CD14-positive monocyte (primary cell): Measurements from ENCODE around the gene NAALADL1. TPM values are rescaled to one million over a fixed set of nuclear protein-coding genes. Genes with fewer than 3 reads are reported as not detected.

Experiments used
- DNase-seq, 3 donors: peaks; one replicate each; pipeline ENCODE4 v3.0.0-alpha.2; 2011 to 2022
- H2AFZ ChIP-seq: 2 replicates; pipeline ENCODE4 v1.6.0; 2012; ENCODE audit warnings: mild to moderate bottlenecking, low read depth, low read length, inconsistent platforms; ENCODE audit not compliant: insufficient read depth, poor library complexity, severe bottlenecking
- H3K27ac ChIP-seq, 2 donors: 1 replicate in 1 of 2; 2 replicates in 1 of 2; pipeline ENCODE4 v1.5.1; 2012 to 2013; ENCODE audit warnings: low read length in 2 of 2, control low read depth in 1 of 2, inconsistent platforms in 1 of 2, low read depth in 1 of 2, mild to moderate bottlenecking in 1 of 2
- H3K27me3 ChIP-seq, 2 donors: one replicate each; pipeline versions ENCODE4 v1.6.0 to v1.6.1; 2011 to 2013; ENCODE audit warnings: low read length in 2 of 2; ENCODE audit not compliant: control insufficient read depth in 2 of 2, insufficient read depth in 2 of 2
- H3K36me3 ChIP-seq, 2 donors: replicated peaks in 1 of 2; 1 replicate in 1 of 2; 2 replicates in 1 of 2; pipeline versions ENCODE4 v1.5.1 to v1.6.1; 2012 to 2013; ENCODE audit warnings: low read length in 2 of 2, control low read depth in 1 of 2, inconsistent platforms in 1 of 2, mild to moderate bottlenecking in 1 of 2; ENCODE audit not compliant: insufficient read depth in 2 of 2, control insufficient read depth in 1 of 2
- H3K4me1 ChIP-seq, 2 donors: 1 replicate in 1 of 2; 2 replicates in 1 of 2; pipeline versions ENCODE4 v1.5.1 to v1.6.1; 2012 to 2013; ENCODE audit warnings: low read length in 2 of 2, control low read depth in 1 of 2, inconsistent platforms in 1 of 2, mild to moderate bottlenecking in 1 of 2, moderate library complexity in 1 of 2; ENCODE audit not compliant: insufficient read depth in 2 of 2, control insufficient read depth in 1 of 2
- H3K4me2 ChIP-seq: replicated peaks from 2 replicates; pipeline ENCODE3; 2012; ENCODE audit warnings: low read length, moderate library complexity, mild to moderate bottlenecking; ENCODE audit not compliant: poor library complexity, severe bottlenecking; ENCODE audit errors: extremely low read depth
- H3K4me3 ChIP-seq, 3 experiments: fragments of 200-600 bp in 1 of 3; sonication (generic) in 1 of 3; replicated peaks in 1 of 3; 1 replicate in 2 of 3; 2 replicates in 1 of 3; pipeline ENCODE4 v1.5.1; 2011 to 2013; ENCODE audit warnings: low read length in 3 of 3, mild to moderate bottlenecking in 3 of 3, control low read depth in 2 of 3, low read depth in 2 of 3, inconsistent platforms in 1 of 3, moderate library complexity in 1 of 3
- H3K79me2 ChIP-seq: 2 replicates; pipeline ENCODE4 v1.6.0; 2012; ENCODE audit warnings: mild to moderate bottlenecking, control low read depth, inconsistent platforms, low read length, moderate library complexity; ENCODE audit not compliant: insufficient read depth
- H3K9ac ChIP-seq: 2 replicates; pipeline ENCODE4 v1.6.0; 2017; ENCODE audit warnings: low read length, mild to moderate bottlenecking; ENCODE audit not compliant: insufficient read depth, poor library complexity, severe bottlenecking
- H3K9me3 ChIP-seq, 2 donors: replicated peaks in 1 of 2; 1 replicate in 1 of 2; 2 replicates in 1 of 2; pipeline versions ENCODE4 v1.5.1 to v1.6.1; 2012 to 2013; ENCODE audit warnings: low read length in 2 of 2, control low read depth in 1 of 2; ENCODE audit not compliant: control insufficient read depth in 1 of 2, insufficient read depth in 1 of 2
- H4K20me1 ChIP-seq: 2 replicates; pipeline ENCODE4 v1.6.0; 2012; ENCODE audit warnings: mild to moderate bottlenecking, low read length, control low read depth, moderate library complexity; ENCODE audit not compliant: insufficient read depth
- H3K27ac Mint-ChIP-seq, 7 donors: one replicate each; pipeline ENCODE4 v1.8.0; 2020; ENCODE audit warnings: mild to moderate bottlenecking in 7 of 7, mixed read lengths in 7 of 7, moderate library complexity in 6 of 7, inconsistent platforms in 2 of 7
- H3K27me3 Mint-ChIP-seq, 3 donors: one replicate each; pipeline ENCODE4 v1.8.0; 2021 to 2022; ENCODE audit warnings: low read depth in 3 of 3, mild to moderate bottlenecking in 3 of 3, mixed read lengths in 3 of 3, moderate library complexity in 3 of 3, inconsistent platforms in 1 of 3
- H3K36me3 Mint-ChIP-seq, 2 donors: one replicate each; pipeline ENCODE4 v1.8.0; 2020; ENCODE audit warnings: mixed read lengths in 2 of 2, inconsistent platforms in 1 of 2, mild to moderate bottlenecking in 1 of 2
- H3K4me1 Mint-ChIP-seq: one replicate; pipeline ENCODE4 v1.8.0; 2020; ENCODE audit warnings: mild to moderate bottlenecking, mixed read lengths
- H3K4me3 Mint-ChIP-seq, 2 donors: one replicate each; pipeline ENCODE4 v1.8.0; 2020; ENCODE audit warnings: mild to moderate bottlenecking in 2 of 2, mixed read lengths in 2 of 2, moderate library complexity in 1 of 2
- H3K9me3 Mint-ChIP-seq, 7 donors: one replicate each; pipeline ENCODE4 v1.8.0; 2020 to 2022; ENCODE audit warnings: mixed read lengths in 7 of 7, mild to moderate bottlenecking in 6 of 7, moderate library complexity in 6 of 7, inconsistent platforms in 2 of 7
- CTCF ChIP-seq: fragments of 200-600 bp; IDR thresholded peaks from one replicate; pipeline ENCODE4 v1.8.0; 2022; ENCODE audit warnings: antibody characterized with exemption, mild to moderate bottlenecking
- WGBS: methylation state at CpG from one replicate; pipeline ENCODE4 v1.1.5; 2013; ENCODE audit warnings: missing lambda C conversion rate; ENCODE audit not compliant: insufficient coverage; 5-methylcytosine and 5-hydroxymethylcytosine counted together
- intact Hi-C, 2 donors: fragments of 100-400 bp; cut with micrococcal nuclease; formaldehyde crosslinking; loops; one replicate each; pipeline versions ENCODE4 v1.15.0 to v1.15.1; 2023
- polyA plus RNA-seq, 3 donors: library from polyadenylated mRNA; depleted of rRNA in 1 of 3; unstranded in 2 of 3; stranded (reverse) in 1 of 3; fragments of 300-500 nt in 2 of 3; fragments of >200 nt in 1 of 3; fragmentation: Illumina TruSeq in 2 of 3; gene quantifications; 1 replicate in 2 of 3; 2 replicates in 1 of 3; pipeline ENCODE4 v1.2.3, GENCODE V29; 2012 to 2021

Gene NAALADL1
- polyA plus RNA-seq, 3 donors = 11.1 to 20.1 (median 20.1) TPM

- Histone ChIP-seq H3K36me3 (no peaks in the 10 kb centered on the region), H3K9ac (no peak overlapping the region), H2AFZ (no peak overlapping the region), H3K4me1 (peaks cover 14 to 16% of the 10 kb centered on the region in 2 donors), H3K9me3 (no peaks in the 10 kb centered on the region), H4K20me1 (no peaks in the 10 kb centered on the region), H3K79me2 (no peaks in the 10 kb centered on the region), H3K4me3 (no peak overlapping the region), H3K27me3 (no peaks in the 10 kb centered on the region), H3K4me2 (no peak overlapping the region), H3K27ac (no peak overlapping the region)
- H3K4me3 Mint-ChIP-seq = no peak overlapping the region
- intact Hi-C loops = no loop called here
- no peak for TF ChIP-seq CTCF
- H3K27me3 Mint-ChIP-seq = peaks cover 3 to 5% (median 4%) of the 10 kb centered on the region in 3 donors
- no peak for DNase-seq
- no peaks in the 10 kb centered on the region for H3K9me3 Mint-ChIP-seq
- WGBS = no CpG with 5 or more reads among the region's 1 CpG
- peaks cover 4 to 9% of the 10 kb centered on the region in 2 donors for H3K36me3 Mint-ChIP-seq
- H3K4me1 Mint-ChIP-seq = peaks cover 29% of the 10 kb centered on the region
- H3K27ac Mint-ChIP-seq = no peak overlapping the region
Measured at GRCh38 chr11:64998141-64998540, 60.2 kb downstream of the NAALADL1 start.

GRCh38 chr11:64996710-64997380, 61.5 kb downstream of the NAALADL1 start, which contains the start of gene BATF2:
Gene BATF2, minus strand, starts transcription at chr11:64996971. Its CDS starts 57 bp downstream, at chr11:64996914.
- H3K36me3 ChIP-seq = no peaks in the 10 kb centered on the region
- Mint-ChIP-seq H3K27ac (peak within 1 kb of the TSS in 5 of 7 donors; percentile 72 to 91 (median 82)), H3K4me3 (peak within 1 kb of the TSS; percentile 83 to 98), H3K27me3 (peaks cover 2 to 9% (median 3%) of the 10 kb centered on the region in 3 donors), H3K4me1 (peaks cover 31% of the 10 kb centered on the region), H3K36me3 (peaks cover 7 to 17% of the 10 kb centered on the region in 2 donors), H3K9me3 (no peaks in the 10 kb centered on the region)
- no peaks in the 10 kb centered on the region for H4K20me1 ChIP-seq
- 0% methylated on average over 5 of the region's 9 CpGs for WGBS
- peak within 1 kb of the TSS in 1 of 2 donors; percentile 81 for H3K27ac ChIP-seq
- peak; percentile 56 for TF ChIP-seq CTCF
- peak; percentile 58 to 82 (median 75) for DNase-seq
- intact Hi-C loops = no loop called here
- H3K9me3 ChIP-seq = no peaks in the 10 kb centered on the region
- no peaks in the 10 kb centered on the region for H3K79me2 ChIP-seq
- H3K4me2 ChIP-seq = peak within 1 kb of the TSS; percentile 92
- H3K4me3 ChIP-seq = peak within 1 kb of the TSS; percentile 52 to 90 (median 53)
- H3K4me1 ChIP-seq = peaks cover 14 to 18% of the 10 kb centered on the region in 2 donors
- peak within 1 kb of the TSS; percentile 69 for H3K9ac ChIP-seq
- H3K27me3 ChIP-seq = no peaks in the 10 kb centered on the region
- H2AFZ ChIP-seq = peak within 1 kb of the TSS; percentile 95
